SK-N-SH (cell line): ENCODE results near the gene DUSP10.

Experiments
- CTCF ChIP-seq: fragments of 200-600 bp; sonication (generic); IDR thresholded peaks from 2 replicates; pipeline ENCODE4 v1.6.1; 2017; ENCODE audit warnings: antibody characterized with exemption, mild to moderate bottlenecking, moderate library complexity
- MXI1 ChIP-seq: IDR thresholded peaks from 2 replicates; pipeline ENCODE4 v1.6.1; 2012; ENCODE audit warnings: mild to moderate bottlenecking, low read depth, low read length, improper control_type of control experiment
- POLR2AphosphoS5 ChIP-seq: IDR thresholded peaks from 2 replicates; pipeline ENCODE4 v1.6.1; 2012; ENCODE audit warnings: low read depth, low read length
- RAD21 ChIP-seq: IDR thresholded peaks from 2 replicates; pipeline ENCODE4 v1.6.1; 2012; ENCODE audit warnings: mild to moderate bottlenecking, low read length
- RCOR1 ChIP-seq: fragments of 150-350 bp; IDR thresholded peaks from 2 replicates; pipeline ENCODE4 v1.6.1; 2017; ENCODE audit warnings: antibody characterized with exemption, low read length
- SIN3A ChIP-seq: IDR thresholded peaks from 2 replicates; pipeline ENCODE4 v1.6.1; 2012; ENCODE audit warnings: low read depth, mild to moderate bottlenecking, low read length, moderate library complexity, borderline replicate concordance
- TCF12 ChIP-seq: IDR thresholded peaks from 2 replicates; pipeline ENCODE4 v1.4.0; 2012
- YY1 ChIP-seq: IDR thresholded peaks from 2 replicates; pipeline ENCODE4 v1.4.0; 2012; ENCODE audit warnings: low read depth, mild to moderate bottlenecking

- TF ChIP-seq SIN3A (no peak), YY1 (no peak), CTCF (no peak), POLR2AphosphoS5 (no peak), MXI1 (no peak), RAD21 (no peak), RCOR1 (no peak), TCF12 (no peak)
Observed at GRCh38 chr1:221735999-221736398, 5.9 kb downstream of the DUSP10 start.
